Measurements from ENCODE around the gene MIPEP.

DNA sequence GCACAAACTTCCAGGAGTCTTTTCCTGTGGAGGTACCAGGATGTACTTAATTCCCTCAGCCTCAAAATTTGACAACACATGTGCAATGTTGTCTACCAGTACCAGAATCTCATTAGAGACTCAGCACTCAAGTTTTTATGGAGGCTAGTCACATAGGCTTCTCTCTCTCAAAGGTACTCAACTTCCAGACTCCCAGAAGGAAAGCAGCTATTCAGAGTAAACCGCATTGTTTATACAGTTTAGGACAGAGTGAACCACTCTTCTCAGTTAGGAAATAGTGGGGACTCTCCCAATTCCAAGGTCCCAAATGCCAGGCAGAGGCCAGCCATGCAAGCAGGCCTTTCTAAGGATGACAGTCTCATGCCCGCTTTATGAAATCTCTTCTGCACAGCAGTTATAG, 16.6 kb upstream of the MIPEP start:
- TF ChIP-seq, protein P1, sequence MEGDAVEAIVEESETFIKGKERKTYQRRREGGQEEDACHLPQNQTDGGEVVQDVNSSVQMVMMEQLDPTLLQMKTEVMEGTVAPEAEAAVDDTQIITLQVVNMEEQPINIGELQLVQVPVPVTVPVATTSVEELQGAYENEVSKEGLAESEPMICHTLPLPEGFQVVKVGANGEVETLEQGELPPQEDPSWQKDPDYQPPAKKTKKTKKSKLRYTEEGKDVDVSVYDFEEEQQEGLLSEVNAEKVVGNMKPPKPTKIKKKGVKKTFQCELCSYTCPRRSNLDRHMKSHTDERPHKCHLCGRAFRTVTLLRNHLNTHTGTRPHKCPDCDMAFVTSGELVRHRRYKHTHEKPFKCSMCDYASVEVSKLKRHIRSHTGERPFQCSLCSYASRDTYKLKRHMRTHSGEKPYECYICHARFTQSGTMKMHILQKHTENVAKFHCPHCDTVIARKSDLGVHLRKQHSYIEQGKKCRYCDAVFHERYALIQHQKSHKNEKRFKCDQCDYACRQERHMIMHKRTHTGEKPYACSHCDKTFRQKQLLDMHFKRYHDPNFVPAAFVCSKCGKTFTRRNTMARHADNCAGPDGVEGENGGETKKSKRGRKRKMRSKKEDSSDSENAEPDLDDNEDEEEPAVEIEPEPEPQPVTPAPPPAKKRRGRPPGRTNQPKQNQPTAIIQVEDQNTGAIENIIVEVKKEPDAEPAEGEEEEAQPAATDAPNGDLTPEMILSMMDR (IDR thresholded peaks at IDR 0.05; ENCODE audit: low read depth, low read length, poor library complexity, severe bottlenecking) = no peak
- no peak for TF ChIP-seq EZH2phosphoT487 (IDR thresholded peaks at IDR 0.05; ENCODE audit: borderline replicate concordance, low read length)
